ENCODE results near the gene NEDD4L. TPM values are rescaled to one million over a fixed set of nuclear protein-coding genes. Genes with fewer than 3 reads are reported as not detected.

The NEDD4L gene
- total and polyA plus RNA-seq, 2 donors (not counting 1 experiment from before 2014, with no cell fraction given) = 10.3 to 25.7 TPM

DNA sequence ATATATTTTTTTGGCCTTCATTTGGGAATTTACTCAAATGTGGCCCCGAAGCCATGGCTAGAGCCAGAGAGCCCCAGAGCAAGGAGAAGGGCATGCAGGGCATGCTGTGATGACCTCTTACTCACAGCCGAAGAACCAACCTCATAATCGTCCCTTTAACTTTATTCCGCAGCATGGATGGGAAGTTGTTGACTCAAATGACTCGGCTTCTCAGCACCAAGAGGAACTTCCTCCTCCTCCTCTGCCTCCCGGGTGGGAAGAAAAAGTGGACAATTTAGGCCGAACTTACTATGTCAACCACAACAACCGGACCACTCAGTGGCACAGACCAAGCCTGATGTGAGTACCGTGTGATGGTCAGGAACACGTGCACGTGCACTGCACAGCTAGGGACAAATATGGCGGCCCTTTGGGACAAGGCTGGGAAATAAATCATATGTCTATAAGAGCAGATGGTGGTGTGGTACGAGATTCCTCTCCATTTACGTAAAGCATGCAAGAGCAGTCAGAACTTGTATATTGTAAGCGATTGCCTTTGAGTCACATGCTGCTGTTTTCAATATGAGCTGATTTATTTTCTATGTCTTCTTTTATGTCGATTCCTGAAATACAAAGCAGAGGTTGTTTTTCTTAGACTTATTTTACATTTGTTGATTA, 280.9 kb downstream of the NEDD4L start:
- no peak overlapping the region for H3K4me2 ChIP-seq (replicated peaks; ENCODE audit: low read depth, low read length, poor library complexity, severe bottlenecking)
- TF ChIP-seq, protein P1, sequence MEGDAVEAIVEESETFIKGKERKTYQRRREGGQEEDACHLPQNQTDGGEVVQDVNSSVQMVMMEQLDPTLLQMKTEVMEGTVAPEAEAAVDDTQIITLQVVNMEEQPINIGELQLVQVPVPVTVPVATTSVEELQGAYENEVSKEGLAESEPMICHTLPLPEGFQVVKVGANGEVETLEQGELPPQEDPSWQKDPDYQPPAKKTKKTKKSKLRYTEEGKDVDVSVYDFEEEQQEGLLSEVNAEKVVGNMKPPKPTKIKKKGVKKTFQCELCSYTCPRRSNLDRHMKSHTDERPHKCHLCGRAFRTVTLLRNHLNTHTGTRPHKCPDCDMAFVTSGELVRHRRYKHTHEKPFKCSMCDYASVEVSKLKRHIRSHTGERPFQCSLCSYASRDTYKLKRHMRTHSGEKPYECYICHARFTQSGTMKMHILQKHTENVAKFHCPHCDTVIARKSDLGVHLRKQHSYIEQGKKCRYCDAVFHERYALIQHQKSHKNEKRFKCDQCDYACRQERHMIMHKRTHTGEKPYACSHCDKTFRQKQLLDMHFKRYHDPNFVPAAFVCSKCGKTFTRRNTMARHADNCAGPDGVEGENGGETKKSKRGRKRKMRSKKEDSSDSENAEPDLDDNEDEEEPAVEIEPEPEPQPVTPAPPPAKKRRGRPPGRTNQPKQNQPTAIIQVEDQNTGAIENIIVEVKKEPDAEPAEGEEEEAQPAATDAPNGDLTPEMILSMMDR (IDR thresholded peaks at IDR 0.05) = no peak
- TF ChIP-seq EZH2 (IDR thresholded peaks at IDR 0.05; ENCODE audit: borderline replicate concordance, insufficient read depth, low read depth, low read length, poor library complexity, severe bottlenecking) = no peak
- DNase-seq (no peak), ATAC-seq (ENCODE audit: low read depth) (no peak)
- peaks cover 0 to 3% of the 10 kb centered on the region in 2 experiments for H3K36me3 ChIP-seq (replicated peaks in 1 of 2; ENCODE audit: control extremely low read depth in 1 of 2, control insufficient read depth in 1 of 2, extremely low read depth in 1 of 2, insufficient read depth in 2 of 2, low read length in 1 of 2)
- H2AFZ ChIP-seq (ENCODE audit: insufficient read depth, low read depth, low read length, poor library complexity, severe bottlenecking) = no peak overlapping the region
- ChIA-PET CTCF (no interaction called here), POLR2A (no interaction called here)
- no peaks in the 10 kb centered on the region for H3K9me3 Mint-ChIP-seq (ENCODE audit: insufficient read depth)
- peaks cover 7% of the 10 kb centered on the region for H3K4me1 Mint-ChIP-seq
- H3K4me1 ChIP-seq (ENCODE audit: control insufficient read depth in 2 of 2, insufficient read depth in 2 of 2, low read length in 2 of 2) = peaks cover 0 to 3% of the 10 kb centered on the region in 2 donors
- H4K20me1 ChIP-seq (ENCODE audit: control insufficient read depth, insufficient read depth, low read length, poor library complexity, severe bottlenecking) = no peaks in the 10 kb centered on the region
- no peak overlapping the region for H3K27ac ChIP-seq (ENCODE audit: low read length in 2 of 2)
- H3K27me3 Mint-ChIP-seq = no peaks in the 10 kb centered on the region
- H3K9me3 ChIP-seq (ENCODE audit: control extremely low read depth in 1 of 3, control insufficient read depth in 2 of 3, insufficient read depth in 1 of 3, low read length in 2 of 3) = no peaks in the 10 kb centered on the region
- no peak overlapping the region for H3K27ac Mint-ChIP-seq
- H3K9ac ChIP-seq (ENCODE audit: low read length) = no peak overlapping the region
- H3K27me3 ChIP-seq (replicated peaks in 1 of 4; ENCODE audit: control extremely low read depth in 1 of 4, control insufficient read depth in 3 of 4, insufficient read depth in 4 of 4, low read length in 3 of 4) = no peaks in the 10 kb centered on the region
- 94% methylated on average over 6 of the region's 16 CpGs for WGBS (ENCODE audit: insufficient coverage)
- no peaks in the 10 kb centered on the region for H3K79me2 ChIP-seq (ENCODE audit: control insufficient read depth, insufficient read depth, low read length)
- H3K4me3 ChIP-seq (ENCODE audit: control extremely low read depth in 1 of 5, extremely low read depth in 1 of 5, insufficient read depth in 1 of 5, low read depth in 2 of 5, low read length in 4 of 5) = no peak overlapping the region
- no peak overlapping the region for H3K4me3 Mint-ChIP-seq
- intact Hi-C loops (cut with micrococcal nuclease) = no loop called here

GRCh38 chr18:58325494-58325893, 281.5 kb downstream of the NEDD4L start:
- intact Hi-C loops (cut with micrococcal nuclease) = no loop called here
- DNase-seq (no peak), ATAC-seq (ENCODE audit: low read depth) (no peak)
- Histone ChIP-seq H3K9ac (ENCODE audit: low read length) (no peak overlapping the region), H2AFZ (ENCODE audit: insufficient read depth, low read depth, low read length, poor library complexity, severe bottlenecking) (no peak overlapping the region), H3K79me2 (ENCODE audit: control insufficient read depth, insufficient read depth, low read length) (no peaks in the 10 kb centered on the region), H3K4me3 (ENCODE audit: control extremely low read depth in 1 of 5, extremely low read depth in 1 of 5, insufficient read depth in 1 of 5, low read depth in 2 of 5, low read length in 4 of 5) (no peak overlapping the region), H3K4me1 (ENCODE audit: control insufficient read depth in 2 of 2, insufficient read depth in 2 of 2, low read length in 2 of 2) (peaks cover 0 to 3% of the 10 kb centered on the region in 2 donors), H3K9me3 (ENCODE audit: control extremely low read depth in 1 of 3, control insufficient read depth in 2 of 3, insufficient read depth in 1 of 3, low read length in 2 of 3) (no peaks in the 10 kb centered on the region), H4K20me1 (ENCODE audit: control insufficient read depth, insufficient read depth, low read length, poor library complexity, severe bottlenecking) (no peaks in the 10 kb centered on the region), H3K36me3 (replicated peaks in 1 of 2; ENCODE audit: control extremely low read depth in 1 of 2, control insufficient read depth in 1 of 2, extremely low read depth in 1 of 2, insufficient read depth in 2 of 2, low read length in 1 of 2) (peaks cover 0 to 6% of the 10 kb centered on the region in 2 experiments), H3K27me3 (replicated peaks in 1 of 4; ENCODE audit: control extremely low read depth in 1 of 4, control insufficient read depth in 3 of 4, insufficient read depth in 4 of 4, low read length in 3 of 4) (no peaks in the 10 kb centered on the region), H3K27ac (ENCODE audit: low read length in 2 of 2) (no peak overlapping the region), H3K4me2 (replicated peaks; ENCODE audit: low read depth, low read length, poor library complexity, severe bottlenecking) (no peak overlapping the region)
- POLR2A ChIA-PET = no interaction called here
- Mint-ChIP-seq H3K4me3 (no peak overlapping the region), H3K4me1 (peaks cover 7% of the 10 kb centered on the region), H3K27ac (no peak overlapping the region), H3K27me3 (no peaks in the 10 kb centered on the region), H3K9me3 (ENCODE audit: insufficient read depth) (no peaks in the 10 kb centered on the region)
- no CpG with 5 or more reads among the region's 2 CpGs for WGBS (ENCODE audit: insufficient coverage)
- CTCF ChIA-PET = interaction anchor here (1.0 kb wide), 1 partner anchor 8 kb away, joined by 3 read pairs; no protein-coding TSS in a partner anchor
- TF ChIP-seq, protein P1 (IDR thresholded peaks at IDR 0.05) = no peak
- TF ChIP-seq EZH2 (IDR thresholded peaks at IDR 0.05; ENCODE audit: borderline replicate concordance, insufficient read depth, low read depth, low read length, poor library complexity, severe bottlenecking) = no peak

Data from B cell (primary cell).